ENCODE results near the gene MAPK14. TPM values are rescaled to one million over a fixed set of nuclear protein-coding genes. Genes with fewer than 3 reads are reported as not detected.
"Not testable (repeated sequence)": the region's sequence is repeated elsewhere in the genome, so short reads cannot be mapped to it uniquely, and the experiment has no call there.

MAPK14 gene
- total and polyA plus RNA-seq, 3 donors from 2014 or later, result 21.8 to 58.3 (median 57.3) TPM

GRCh38 chr6:36121787-36122494 is 94.3 kb downstream of the MAPK14 start:
- WGBS, 2 donors, result 84 to 88% methylated on average over 2 to 4 of the region's 4 CpGs
- no peaks in the 10 kb centered on the region for H3K27me3 ChIP-seq
- no peak for DNase-seq
- H3K36me3 ChIP-seq (ENCODE audit: low read depth, missing control alignments), result no peaks in the 10 kb centered on the region
- H3K4me3 ChIP-seq, result no peak overlapping the region
- peaks cover 4% of the 10 kb centered on the region for H3K4me1 ChIP-seq
- H3K27ac ChIP-seq, result no peak overlapping the region
- TF ChIP-seq, protein P1, sequence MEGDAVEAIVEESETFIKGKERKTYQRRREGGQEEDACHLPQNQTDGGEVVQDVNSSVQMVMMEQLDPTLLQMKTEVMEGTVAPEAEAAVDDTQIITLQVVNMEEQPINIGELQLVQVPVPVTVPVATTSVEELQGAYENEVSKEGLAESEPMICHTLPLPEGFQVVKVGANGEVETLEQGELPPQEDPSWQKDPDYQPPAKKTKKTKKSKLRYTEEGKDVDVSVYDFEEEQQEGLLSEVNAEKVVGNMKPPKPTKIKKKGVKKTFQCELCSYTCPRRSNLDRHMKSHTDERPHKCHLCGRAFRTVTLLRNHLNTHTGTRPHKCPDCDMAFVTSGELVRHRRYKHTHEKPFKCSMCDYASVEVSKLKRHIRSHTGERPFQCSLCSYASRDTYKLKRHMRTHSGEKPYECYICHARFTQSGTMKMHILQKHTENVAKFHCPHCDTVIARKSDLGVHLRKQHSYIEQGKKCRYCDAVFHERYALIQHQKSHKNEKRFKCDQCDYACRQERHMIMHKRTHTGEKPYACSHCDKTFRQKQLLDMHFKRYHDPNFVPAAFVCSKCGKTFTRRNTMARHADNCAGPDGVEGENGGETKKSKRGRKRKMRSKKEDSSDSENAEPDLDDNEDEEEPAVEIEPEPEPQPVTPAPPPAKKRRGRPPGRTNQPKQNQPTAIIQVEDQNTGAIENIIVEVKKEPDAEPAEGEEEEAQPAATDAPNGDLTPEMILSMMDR (IDR thresholded peaks at IDR 0.05), result no peak
- TF ChIP-seq POLR2A (IDR thresholded peaks at IDR 0.05), result no peak
- intact Hi-C loops (cut with DNase I; ENCODE audit: low total_unique reads), result no loop called here
- no peaks in the 10 kb centered on the region for H3K9me3 ChIP-seq

DNA sequence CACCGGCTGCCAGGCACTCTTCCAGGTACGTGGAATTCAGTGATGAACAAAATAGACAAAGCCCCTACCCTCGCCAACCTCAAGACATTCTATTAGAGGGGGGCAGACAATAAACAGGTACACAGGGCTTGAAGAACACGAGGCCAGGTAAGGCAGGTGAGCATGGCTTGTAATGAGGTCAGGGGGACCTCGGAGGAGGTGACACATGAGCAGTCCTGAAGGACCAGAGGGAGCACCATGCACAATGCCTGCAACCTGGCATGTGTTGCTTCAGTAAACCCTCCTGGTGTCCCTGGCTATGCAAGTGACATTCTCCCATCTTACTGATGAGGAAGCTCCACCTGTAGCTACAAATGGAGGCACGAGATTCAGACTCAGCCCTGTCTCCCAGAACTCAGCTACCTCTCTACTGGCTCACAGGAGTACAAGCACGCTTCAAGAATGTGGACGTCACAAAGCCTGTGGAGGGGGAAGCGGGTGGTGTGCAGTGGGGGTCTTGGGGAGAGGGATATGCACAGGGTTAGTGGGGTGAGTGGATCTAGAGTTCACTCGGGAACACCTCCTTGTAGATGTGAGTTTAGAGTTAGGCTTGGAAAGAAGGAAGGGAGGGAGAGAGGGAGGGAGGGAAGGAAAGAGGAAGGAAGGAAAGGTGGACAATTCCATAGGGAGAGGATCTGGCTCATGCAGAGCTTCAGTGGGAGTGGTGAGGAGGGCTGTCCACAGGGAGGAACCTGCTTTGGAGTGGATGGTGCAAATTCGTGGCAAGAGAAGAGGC is 95.1 kb downstream of the MAPK14 start:
- H3K4me1 ChIP-seq, result peaks cover 4% of the 10 kb centered on the region
- H3K9me3 ChIP-seq, result no peaks in the 10 kb centered on the region
- no peak overlapping the region for H3K27ac ChIP-seq
- no peaks in the 10 kb centered on the region for H3K36me3 ChIP-seq (ENCODE audit: low read depth, missing control alignments)
- no peak overlapping the region for H3K4me3 ChIP-seq
- DNase-seq, result no peak
- intact Hi-C loops (cut with DNase I; ENCODE audit: low total_unique reads), result no loop called here
- no peak for TF ChIP-seq POLR2A (IDR thresholded peaks at IDR 0.05)
- TF ChIP-seq, protein P1 (IDR thresholded peaks at IDR 0.05), result no peak
- WGBS, 2 donors, result 81 to 85% methylated on average over 11 of the region's 11 CpGs
- no peaks in the 10 kb centered on the region for H3K27me3 ChIP-seq

GRCh38 chr6:36123270-36124139 is 95.9 kb downstream of the MAPK14 start:
- intact Hi-C loops (cut with DNase I; ENCODE audit: low total_unique reads), result no loop called here
- WGBS, 2 donors, result 47 to 51% methylated on average over 10 of the region's 10 CpGs
- Histone ChIP-seq H3K4me3 (no peak overlapping the region), H3K27me3 (no peaks in the 10 kb centered on the region), H3K27ac (no peak overlapping the region), H3K9me3 (no peaks in the 10 kb centered on the region), H3K4me1 (peaks cover 4% of the 10 kb centered on the region), H3K36me3 (ENCODE audit: low read depth, missing control alignments) (no peaks in the 10 kb centered on the region)
- peak; percentile 84 for DNase-seq
- TF ChIP-seq, protein P1 (IDR thresholded peaks at IDR 0.05), result peak; percentile 53 to 82 (median 69)
- TF ChIP-seq POLR2A (IDR thresholded peaks at IDR 0.05), result no peak

DNA sequence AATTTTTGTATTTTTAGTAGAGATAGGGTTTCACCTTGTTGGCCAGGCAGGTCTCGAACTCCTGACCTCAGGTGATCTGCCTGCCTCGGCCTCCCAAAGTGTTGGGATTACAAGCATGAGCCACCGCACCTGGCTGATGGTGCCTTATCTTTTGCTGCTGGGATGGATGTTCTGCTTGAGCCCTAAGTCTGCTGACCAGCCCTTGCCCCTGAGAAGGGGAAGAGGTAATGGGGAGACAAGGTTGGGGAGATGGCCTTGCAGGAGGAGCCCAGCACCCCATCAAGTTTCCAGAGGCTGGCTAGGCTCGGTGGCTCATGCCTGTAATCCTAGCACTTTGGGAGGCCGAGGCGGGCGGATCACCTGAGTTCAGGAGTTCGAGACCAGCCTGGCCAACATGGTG is 96.7 kb downstream of the MAPK14 start:
- WGBS, 2 donors, result 84 to 88% methylated on average over 8 of the region's 8 CpGs
- H3K4me1 ChIP-seq; DNase-seq; intact Hi-C loops (cut with DNase I; ENCODE audit: low total_unique reads); H3K9me3 ChIP-seq; H3K27ac ChIP-seq; H3K4me3 ChIP-seq; H3K36me3 ChIP-seq (ENCODE audit: low read depth, missing control alignments); H3K27me3 ChIP-seq: not testable (repeated sequence)

DNA sequence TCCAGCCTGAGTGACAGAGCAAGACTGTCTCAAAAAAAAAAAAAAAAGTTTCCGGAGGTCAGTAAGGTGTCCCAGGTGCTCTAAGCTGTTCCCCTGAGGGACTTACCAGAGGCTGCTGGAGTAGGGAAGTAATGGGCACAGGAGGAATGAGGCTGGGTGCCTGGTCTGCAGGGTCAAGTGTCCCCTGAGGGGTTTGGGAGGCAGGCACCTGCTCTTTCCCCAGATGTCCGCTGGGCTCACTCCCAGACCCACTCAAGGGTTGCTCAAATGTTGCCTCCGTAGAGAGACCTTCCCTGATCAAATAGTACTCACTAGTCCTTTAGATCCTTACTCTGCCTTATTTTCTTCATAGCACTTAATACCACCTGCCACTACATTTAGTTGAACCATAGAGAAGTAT is 97.3 kb downstream of the MAPK14 start:
- Histone ChIP-seq H3K27ac (no peak overlapping the region), H3K4me3 (no peak overlapping the region), H3K36me3 (ENCODE audit: low read depth, missing control alignments) (no peaks in the 10 kb centered on the region), H3K4me1 (peaks cover 7% of the 10 kb centered on the region), H3K9me3 (no peaks in the 10 kb centered on the region), H3K27me3 (no peaks in the 10 kb centered on the region)
- DNase-seq, result no peak
- no peak for TF ChIP-seq POLR2A (IDR thresholded peaks at IDR 0.05)
- TF ChIP-seq, protein P1 (IDR thresholded peaks at IDR 0.05), result no peak
- 84 to 96% methylated on average over 3 of the region's 3 CpGs for WGBS, 2 donors
- intact Hi-C loops (cut with DNase I; ENCODE audit: low total_unique reads), result no loop called here
